ENCODE measurements around the gene TMEM74B.

TMEM74B gene

DNA sequence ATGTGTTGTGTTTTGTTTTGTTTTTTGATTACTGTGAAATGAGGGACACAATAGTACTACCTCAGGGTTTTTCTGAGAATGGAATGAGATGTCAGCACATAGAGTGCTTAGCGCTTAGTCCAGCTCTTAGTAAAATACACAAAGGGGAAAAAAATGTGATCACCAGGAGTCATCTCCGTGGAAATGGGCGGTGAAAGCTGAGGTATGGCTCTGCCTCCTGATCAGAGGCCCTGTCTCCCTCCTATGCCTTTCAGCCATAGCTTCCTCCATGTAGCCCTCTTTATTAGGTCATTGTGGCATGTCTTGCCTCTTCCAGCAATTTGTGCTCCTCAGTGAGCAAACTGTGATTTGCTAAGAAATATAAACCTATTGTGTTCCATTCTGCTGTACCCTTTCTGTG, 53.4 kb downstream of the TMEM74B start:
- DNase-seq, result no peak

DNA sequence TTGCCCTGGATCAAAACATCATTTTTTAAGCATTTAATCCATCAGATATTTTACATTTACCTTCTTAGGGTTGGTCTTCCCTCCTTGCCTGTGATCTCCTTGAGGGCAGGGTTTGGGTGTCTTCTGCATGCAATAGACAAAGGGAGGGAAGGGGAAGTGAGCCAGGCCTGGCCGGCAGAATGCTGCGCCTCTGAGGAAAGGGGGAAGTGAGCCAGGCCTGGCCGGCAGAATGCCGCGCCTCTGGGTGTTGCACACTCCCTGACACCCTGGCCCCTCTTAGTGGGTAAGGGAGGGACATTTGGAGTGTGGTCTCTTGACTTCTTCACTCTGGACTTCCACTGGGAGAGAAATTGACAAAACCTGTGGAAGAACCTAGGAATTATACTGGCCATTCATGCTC, 53.9 kb downstream of the TMEM74B start:
- DNase-seq, result no peak

Data from stimulated activated CD8-positive, alpha-beta memory T cell treated with anti-CD3 and anti-CD28 coated beads, Interleukin-4, amount 100 ng/mL, for 48 hours (primary cell).